ENCODE measurements around the gene LIN9.

- TF ChIP-seq CTCF (IDR thresholded peaks at IDR 0.05): no peak
- TF ChIP-seq POLR2A (IDR thresholded peaks at IDR 0.05): no peak
Observed at GRCh38 chr1:226187019-226187322, 122.0 kb downstream of the LIN9 start.

Data from thyroid gland (tissue), 4 donors.